HG03175 (cell line): ENCODE results near the gene UGT1A8.

Experiments used
- ATAC-seq: cut with Tn5 transposase; IDR thresholded peaks from one replicate; pipeline ENCODE4 v1.9.1; 2021; ENCODE audit warnings: mild to moderate bottlenecking, moderate library complexity; ENCODE audit not compliant: unreplicated experiment

UGT1A8 gene

GRCh38 chr2:233760043-233760442 lies 142.6 kb downstream of the UGT1A8 start, which contains the start of gene UGT1A1:
Gene UGT1A1, plus strand, starts transcription at chr2:233760270. Its CDS starts 18 bp downstream, at chr2:233760288.
- ATAC-seq: no peak

- ATAC-seq: no peak
Measured at GRCh38 chr2:233761040-233761769, 143.8 kb downstream of the UGT1A8 start.

- ATAC-seq: no peak
Measured at GRCh38 chr2:233764264-233764663, 146.8 kb downstream of the UGT1A8 start.

- no peak for ATAC-seq
Measured at GRCh38 chr2:233764761-233765160, 147.3 kb downstream of the UGT1A8 start.

- no peak for ATAC-seq
Measured at GRCh38 chr2:233766416-233766815, 149.0 kb downstream of the UGT1A8 start.

- no peak for ATAC-seq
Measured at GRCh38 chr2:233768076-233768475, 150.6 kb downstream of the UGT1A8 start.

- no peak for ATAC-seq
Measured at GRCh38 chr2:233769260-233769659, 151.8 kb downstream of the UGT1A8 start.

- no peak for ATAC-seq
Measured at GRCh38 chr2:233772153-233772552, 154.7 kb downstream of the UGT1A8 start.

GRCh38 chr2:233772583-233772982 lies 155.2 kb downstream of the UGT1A8 start:
- ATAC-seq: no peak

GRCh38 chr2:233773854-233774253 lies 156.4 kb downstream of the UGT1A8 start:
- ATAC-seq: no peak

- ATAC-seq: no peak
Measured at GRCh38 chr2:233775414-233775813, 158.0 kb downstream of the UGT1A8 start.

- no peak for ATAC-seq
Measured at GRCh38 chr2:233778030-233778429, 160.6 kb downstream of the UGT1A8 start, which contains the start of gene MROH2A. Gene MROH2A, plus strand, starts transcription at chr2:233778330. Its CDS starts 1,029 bp downstream, at chr2:233779359.

GRCh38 chr2:233779722-233780121 lies 162.3 kb downstream of the UGT1A8 start:
- ATAC-seq: no peak

- ATAC-seq: no peak
Measured at GRCh38 chr2:233780771-233781170, 163.3 kb downstream of the UGT1A8 start.

- no peak for ATAC-seq
Measured at GRCh38 chr2:233789554-233789953, 172.1 kb downstream of the UGT1A8 start.

- ATAC-seq: no peak
Measured at GRCh38 chr2:233791151-233791882, 173.9 kb downstream of the UGT1A8 start.

- no peak for ATAC-seq
Measured at GRCh38 chr2:233791883-233792329, 174.5 kb downstream of the UGT1A8 start.

- ATAC-seq: no peak
Measured at GRCh38 chr2:233792720-233793119, 175.3 kb downstream of the UGT1A8 start.

- ATAC-seq: no peak
Measured at GRCh38 chr2:233793465-233794127, 176.2 kb downstream of the UGT1A8 start.

GRCh38 chr2:233794128-233794658 lies 176.8 kb downstream of the UGT1A8 start:
- no peak for ATAC-seq

GRCh38 chr2:233795735-233796171 lies 178.3 kb downstream of the UGT1A8 start:
- no peak for ATAC-seq
